Measurements from ENCODE around the gene UNC13B. TPM values are rescaled to one million over a fixed set of nuclear protein-coding genes. Genes with fewer than 3 reads are reported as not detected.
A peak's percentile ranks its signal among the peaks of the same experiment; 100 is the strongest.

Gene UNC13B
- total RNA-seq, 1 donor from 2014 or later: 111 TPM

- no peak for TF ChIP-seq CTCF (IDR thresholded peaks at IDR 0.05; ENCODE audit: unreplicated experiment)
- Mint-ChIP-seq H3K4me3 (ENCODE audit: low read depth) (no peak overlapping the region), H3K27ac (no peak overlapping the region), H3K9me3 (ENCODE audit: low read depth) (no peaks in the 10 kb centered on the region), H3K4me1 (ENCODE audit: low read depth) (no peaks in the 10 kb centered on the region), H3K36me3 (ENCODE audit: insufficient read depth) (peaks cover 3% of the 10 kb centered on the region), H3K27me3 (no peaks in the 10 kb centered on the region)
- no peak for DNase-seq (ENCODE audit: low spot score, unreplicated experiment)
Observed at GRCh38 chr9:35348109-35348508, 186.3 kb downstream of the UNC13B start.

GRCh38 chr9:35349287-35349990 lies 187.6 kb downstream of the UNC13B start:
- Mint-ChIP-seq H3K36me3 (ENCODE audit: insufficient read depth) (peaks cover 3% of the 10 kb centered on the region), H3K4me3 (ENCODE audit: low read depth) (no peak overlapping the region), H3K27ac (no peak overlapping the region), H3K9me3 (ENCODE audit: low read depth) (no peaks in the 10 kb centered on the region), H3K27me3 (no peaks in the 10 kb centered on the region), H3K4me1 (ENCODE audit: low read depth) (no peaks in the 10 kb centered on the region)
- TF ChIP-seq CTCF (IDR thresholded peaks at IDR 0.05; ENCODE audit: unreplicated experiment): no peak
- DNase-seq (ENCODE audit: low spot score, unreplicated experiment): no peak

- Mint-ChIP-seq H3K36me3 (ENCODE audit: insufficient read depth) (peaks cover 3% of the 10 kb centered on the region), H3K4me3 (ENCODE audit: low read depth) (no peak overlapping the region), H3K27me3 (no peaks in the 10 kb centered on the region), H3K9me3 (ENCODE audit: low read depth) (no peaks in the 10 kb centered on the region), H3K27ac (peak overlapping the region; percentile 11), H3K4me1 (ENCODE audit: low read depth) (no peaks in the 10 kb centered on the region)
- no peak for DNase-seq (ENCODE audit: low spot score, unreplicated experiment)
- TF ChIP-seq CTCF (IDR thresholded peaks at IDR 0.05; ENCODE audit: unreplicated experiment): no peak
Observed at GRCh38 chr9:35350212-35350611, 188.4 kb downstream of the UNC13B start.

- Mint-ChIP-seq H3K27me3 (no peaks in the 10 kb centered on the region), H3K36me3 (ENCODE audit: insufficient read depth) (peaks cover 3% of the 10 kb centered on the region), H3K27ac (peak overlapping the region; percentile 46), H3K9me3 (ENCODE audit: low read depth) (no peaks in the 10 kb centered on the region), H3K4me3 (ENCODE audit: low read depth) (no peak overlapping the region), H3K4me1 (ENCODE audit: low read depth) (no peaks in the 10 kb centered on the region)
- DNase-seq (ENCODE audit: low spot score, unreplicated experiment): no peak
- no peak for TF ChIP-seq CTCF (IDR thresholded peaks at IDR 0.05; ENCODE audit: unreplicated experiment)
Observed at GRCh38 chr9:35350827-35351549, 189.2 kb downstream of the UNC13B start.

- no peaks in the 10 kb centered on the region for H3K27me3 Mint-ChIP-seq
- no peak overlapping the region for H3K27ac Mint-ChIP-seq
- H3K4me1 Mint-ChIP-seq (ENCODE audit: low read depth): no peaks in the 10 kb centered on the region
- DNase-seq (ENCODE audit: low spot score, unreplicated experiment): no peak
- no peak for TF ChIP-seq CTCF (IDR thresholded peaks at IDR 0.05; ENCODE audit: unreplicated experiment)
- H3K36me3 Mint-ChIP-seq (ENCODE audit: insufficient read depth): no peaks in the 10 kb centered on the region
- H3K4me3 Mint-ChIP-seq (ENCODE audit: low read depth): no peak overlapping the region
- H3K9me3 Mint-ChIP-seq (ENCODE audit: low read depth): no peaks in the 10 kb centered on the region
Observed at GRCh38 chr9:35353731-35354365, 192.0 kb downstream of the UNC13B start.
